GM21360 (cell line): ENCODE results near the gene PFKFB4.
"Not testable (repeated sequence)": the region's sequence is repeated elsewhere in the genome, so short reads cannot be mapped to it uniquely, and the experiment has no call there.

Experiments used
- ATAC-seq: cut with Tn5 transposase; IDR thresholded peaks from one replicate; pipeline ENCODE4 v1.9.1; 2021; ENCODE audit warnings: mild to moderate bottlenecking, moderate library complexity; ENCODE audit not compliant: unreplicated experiment

PFKFB4 gene

DNA sequence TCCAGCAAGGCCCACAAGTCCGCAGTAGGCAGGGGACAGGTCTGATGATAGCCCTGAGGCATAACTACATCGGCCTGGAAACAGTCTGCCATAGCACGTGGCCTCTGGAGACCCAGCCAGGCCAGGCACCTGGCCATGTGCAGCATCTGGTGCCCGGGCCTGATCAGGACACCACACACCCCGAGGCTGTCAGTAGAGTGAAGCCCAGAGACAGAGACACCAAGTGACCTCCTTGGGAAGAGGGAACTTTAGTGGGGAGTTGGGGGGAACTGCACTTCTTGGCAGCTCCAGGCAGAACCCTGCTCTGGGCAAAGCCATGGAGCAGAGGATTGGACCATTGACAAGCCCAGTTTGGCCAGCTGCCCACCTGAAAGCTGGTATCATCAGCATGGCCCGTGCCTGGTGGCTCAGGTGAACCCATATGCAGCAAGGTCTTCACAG, 53.9 kb downstream of the PFKFB4 start:
- no peak for ATAC-seq

DNA sequence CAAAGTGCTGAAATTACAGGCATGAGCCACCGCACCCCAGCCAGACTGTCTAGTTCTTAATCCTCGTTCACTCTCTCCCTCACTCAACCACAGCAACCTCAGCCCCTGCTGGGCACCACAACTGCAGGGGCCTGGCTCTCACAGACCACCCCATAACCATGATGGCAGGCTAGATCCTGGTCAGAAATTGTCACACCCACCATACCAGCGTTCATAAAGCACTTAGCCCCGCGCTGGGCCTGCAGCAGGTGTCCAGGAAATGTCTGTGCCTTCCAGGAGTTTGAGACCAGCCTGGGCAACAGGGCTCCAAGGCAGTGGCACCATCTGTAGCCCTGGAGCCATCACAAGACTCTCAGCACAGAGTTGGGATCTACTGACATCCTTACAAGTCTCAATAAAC, 54.5 kb downstream of the PFKFB4 start:
- no peak for ATAC-seq

DNA sequence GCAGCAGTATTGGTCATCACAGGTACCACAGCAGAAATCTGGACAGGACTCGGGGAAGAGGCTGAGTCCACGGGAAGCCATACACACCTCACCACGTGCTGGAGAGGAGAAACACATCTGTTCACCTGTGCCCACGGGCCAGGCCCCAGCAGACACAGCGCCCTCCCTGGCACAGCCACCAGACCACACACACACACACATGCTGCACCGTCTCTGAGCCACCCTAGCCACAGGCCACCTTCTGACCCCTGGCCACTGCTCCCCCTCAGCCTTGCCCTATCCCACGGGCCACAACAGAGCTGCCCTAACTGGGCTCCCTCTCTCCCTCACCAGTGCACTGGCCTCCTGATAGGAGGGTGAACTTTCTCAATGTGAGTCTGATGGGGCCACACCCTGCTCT, 55.4 kb downstream of the PFKFB4 start:
- no peak for ATAC-seq

DNA sequence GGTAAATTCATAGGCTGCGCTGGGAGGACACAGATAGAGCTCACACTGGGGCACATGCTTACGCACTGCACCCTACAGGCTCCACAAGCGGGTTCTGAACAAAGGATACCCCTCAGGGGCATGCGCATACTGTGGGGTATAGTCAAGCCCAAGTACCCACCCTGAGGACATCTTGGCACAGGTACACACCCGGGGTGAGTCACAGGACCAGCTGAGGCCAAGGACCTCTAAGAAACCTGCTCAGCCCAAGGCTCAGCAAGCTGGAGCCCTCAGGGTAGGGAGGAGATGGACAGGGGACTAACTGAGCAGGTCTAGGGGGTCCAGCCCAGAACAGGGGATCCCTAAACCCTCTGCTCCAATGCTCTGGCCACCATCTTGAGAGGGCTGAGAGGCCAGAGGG, 55.9 kb downstream of the PFKFB4 start:
- ATAC-seq = no peak

DNA sequence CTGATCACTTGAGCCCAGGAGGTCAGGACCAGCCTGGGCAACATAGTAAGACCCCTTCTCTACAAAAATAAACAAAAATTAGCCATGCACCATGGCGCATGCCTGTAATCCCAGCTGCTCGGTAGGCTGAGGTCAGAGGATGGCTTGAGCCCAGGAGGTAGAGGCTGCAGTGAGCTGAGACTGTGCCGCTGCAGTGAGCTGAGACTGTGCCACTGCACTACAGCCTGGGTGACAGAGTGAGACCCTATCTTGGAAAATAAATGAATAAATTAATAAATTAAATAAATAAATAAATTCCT, 63.5 kb downstream of the PFKFB4 start:
- ATAC-seq = no peak

DNA sequence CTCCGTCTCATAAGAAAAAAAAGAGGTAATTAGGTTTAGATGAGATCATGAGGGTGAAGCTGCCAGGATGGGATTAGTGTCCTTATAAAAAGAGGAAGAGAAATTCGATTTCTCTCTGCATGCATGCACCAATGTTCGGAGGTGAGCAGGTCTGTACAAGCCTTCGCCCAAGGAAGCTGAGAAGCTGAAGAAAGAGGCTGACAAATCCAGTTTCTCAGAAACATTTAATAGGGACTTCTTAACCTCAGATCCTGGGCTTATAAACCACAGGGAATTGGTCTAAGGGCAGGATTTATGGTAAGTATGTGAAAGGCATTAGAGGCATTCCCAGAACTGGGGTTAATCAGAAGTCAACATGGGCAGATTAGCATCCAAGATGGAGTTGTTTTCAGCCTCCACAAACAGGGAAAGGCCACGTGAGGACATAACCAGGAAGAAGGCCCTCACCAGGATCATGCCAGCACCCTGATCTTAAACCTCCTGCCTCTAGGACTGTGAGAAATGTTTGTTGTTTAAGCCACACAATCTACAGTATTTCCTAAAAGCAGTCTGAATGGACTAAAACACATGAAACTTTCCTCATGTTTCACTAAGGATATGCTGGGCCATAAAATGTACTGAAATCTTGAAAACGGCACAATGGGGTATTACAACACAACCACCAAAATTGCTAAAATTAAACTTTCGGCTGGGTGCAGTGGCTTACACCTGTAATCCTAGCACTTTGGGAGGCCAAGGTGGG, 64.0 kb downstream of the PFKFB4 start:
- no peak for ATAC-seq

DNA sequence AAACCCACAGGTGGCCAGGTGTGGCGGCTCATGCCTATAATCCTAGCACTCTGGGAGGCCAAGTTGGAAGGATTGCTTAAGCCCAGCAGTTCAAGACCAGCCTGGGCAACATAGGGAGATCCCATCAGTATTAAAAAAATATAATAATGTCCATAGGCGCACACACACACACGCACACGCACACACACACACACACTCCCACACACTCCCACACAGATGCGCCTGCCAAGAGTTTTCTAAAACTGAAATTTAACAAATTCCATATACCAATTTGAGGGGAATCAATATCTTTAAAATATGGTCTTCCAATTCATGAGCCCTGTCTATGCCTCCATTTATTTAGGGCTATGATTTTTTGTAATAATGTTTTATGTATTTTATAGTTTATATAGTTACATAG, 69.7 kb downstream of the PFKFB4 start:
- no peak for ATAC-seq

DNA sequence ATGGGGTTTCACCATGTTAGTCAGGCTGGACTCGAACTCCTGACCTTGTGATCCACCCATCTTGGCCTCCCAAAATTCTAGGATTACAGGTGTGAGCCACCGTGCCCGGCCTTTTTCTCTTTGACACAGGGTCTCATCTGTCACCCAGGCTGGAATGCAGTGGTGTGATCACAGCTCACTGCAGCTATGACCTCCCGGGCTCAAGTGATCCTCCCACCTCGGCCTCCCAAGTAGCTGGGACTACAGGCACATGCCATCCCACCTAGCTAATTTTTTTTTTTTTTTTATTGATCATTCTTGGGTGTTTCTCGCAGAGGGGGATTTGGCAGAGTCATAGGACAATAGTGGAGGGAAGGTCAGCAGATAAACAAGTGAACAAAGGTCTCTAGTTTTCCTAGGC, 73.8 kb downstream of the PFKFB4 start:
- not testable (repeated sequence) for ATAC-seq

DNA sequence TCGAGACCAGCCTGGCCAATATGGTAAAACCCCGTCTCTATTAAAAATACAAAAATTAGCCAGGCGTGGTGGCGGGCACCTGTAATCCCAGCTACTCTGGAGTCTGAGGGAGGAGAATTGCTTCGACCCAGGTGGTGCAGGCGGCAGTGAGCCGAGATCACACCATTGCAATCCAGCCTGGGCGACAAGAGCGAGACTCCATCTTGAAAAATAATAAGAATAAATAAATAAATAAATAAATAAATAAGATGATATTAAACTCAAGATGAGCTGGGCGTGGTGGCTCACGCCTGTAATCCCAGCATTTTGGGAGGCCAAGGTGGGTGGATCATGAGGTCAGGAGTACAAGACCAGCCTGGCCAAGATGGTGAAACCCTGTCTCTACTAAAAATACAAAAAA, 75.7 kb downstream of the PFKFB4 start:
- not testable (repeated sequence) for ATAC-seq

DNA sequence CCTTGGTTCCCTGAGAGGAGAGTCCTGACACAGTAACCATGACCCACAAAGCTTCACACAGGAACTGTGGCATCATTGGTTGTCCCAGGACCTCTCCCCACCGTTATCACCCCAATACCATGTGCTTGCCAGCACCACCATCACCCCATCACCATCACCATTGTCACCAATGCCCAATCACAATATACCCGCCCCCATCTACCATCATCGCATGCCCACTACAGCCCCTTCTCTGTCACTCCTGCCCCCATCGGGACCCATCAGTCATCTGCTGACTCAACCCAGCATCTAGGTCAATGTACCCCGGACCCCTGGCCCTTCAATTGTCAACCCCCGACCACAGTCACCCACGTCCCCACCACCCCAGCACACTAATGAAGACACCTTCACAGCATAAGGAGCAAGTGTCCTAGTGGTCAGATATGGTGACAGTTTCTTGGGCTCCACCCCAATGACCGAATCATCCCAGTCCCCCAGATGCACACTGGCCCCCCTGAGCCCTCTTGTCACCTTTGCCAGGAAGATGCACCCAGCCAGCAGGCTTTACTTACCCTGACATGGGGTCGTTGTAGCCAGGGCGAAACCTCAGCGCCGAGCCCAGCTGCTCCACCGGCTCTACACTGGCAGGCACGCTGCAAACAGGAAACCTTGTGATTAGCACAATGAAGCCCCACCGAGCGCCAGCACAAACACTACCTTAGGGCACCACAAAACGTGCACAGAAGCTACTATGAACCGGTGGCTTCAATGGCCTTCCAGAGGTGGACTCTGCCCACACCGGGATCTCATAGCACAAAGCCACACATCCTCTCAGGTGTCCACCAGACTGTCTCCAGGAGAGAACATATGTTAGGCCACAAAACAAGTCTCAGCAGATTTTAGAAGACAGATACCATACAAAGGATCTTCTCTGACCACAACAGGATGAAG, 77.7 kb downstream of the PFKFB4 start:
- no peak for ATAC-seq

DNA sequence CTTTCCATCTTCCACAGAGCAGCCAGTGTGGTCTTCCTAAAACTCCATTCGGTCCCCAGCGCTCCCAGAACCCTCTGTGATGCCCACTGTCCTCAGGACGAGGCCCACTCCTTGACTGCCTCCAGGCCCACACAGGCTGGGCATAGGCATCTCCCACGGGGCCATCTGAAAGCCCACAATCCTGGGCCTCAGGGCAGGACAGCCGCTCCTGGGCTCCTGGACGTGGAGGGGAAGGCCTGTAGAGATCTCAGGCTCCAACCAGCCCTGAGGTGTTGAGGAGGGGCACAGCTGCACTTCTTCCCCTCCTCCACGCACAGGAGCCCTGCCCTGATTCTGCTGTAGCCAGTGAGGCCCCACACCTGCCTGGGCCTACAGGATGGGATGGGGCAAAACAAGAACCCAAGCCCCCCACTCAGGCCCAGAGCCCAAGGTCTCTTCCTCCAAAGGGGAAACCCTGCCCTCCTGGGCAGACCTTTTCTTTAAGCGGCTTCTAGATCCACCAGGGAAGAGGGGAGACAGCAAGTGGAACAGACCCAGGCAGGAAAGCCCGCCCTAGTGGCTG, 78.6 kb downstream of the PFKFB4 start:
- ATAC-seq = no peak

DNA sequence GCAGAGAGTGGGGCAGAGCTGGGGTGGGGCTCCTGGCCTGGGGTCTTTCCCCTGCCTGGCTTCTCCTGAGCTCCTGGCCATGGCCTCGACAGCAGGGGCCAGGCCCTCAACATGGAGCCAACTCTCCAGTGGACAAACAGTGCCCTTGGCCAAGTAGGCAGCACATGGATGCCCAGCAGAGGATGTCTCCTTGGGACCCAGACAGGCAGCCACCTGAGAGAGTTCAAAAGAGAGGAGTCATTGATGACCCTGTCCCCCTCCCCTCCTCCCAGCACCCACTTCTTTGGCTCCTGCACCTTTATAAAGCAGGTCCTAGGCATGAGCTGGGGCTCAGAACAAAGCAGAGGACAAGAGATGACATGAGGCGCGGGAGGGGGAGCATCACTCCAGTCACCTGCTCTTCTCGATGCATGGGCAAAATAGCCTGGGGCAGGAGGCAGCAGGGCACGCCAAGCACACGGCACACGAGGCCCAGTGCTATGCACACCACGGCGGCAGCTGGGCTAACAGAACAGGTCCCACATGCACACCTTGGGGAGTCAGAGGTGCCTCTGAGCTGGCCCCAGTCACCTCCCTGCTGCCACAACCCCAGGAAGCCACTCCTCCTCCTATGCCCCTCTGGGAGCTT, 80.1 kb downstream of the PFKFB4 start:
- ATAC-seq = no peak

DNA sequence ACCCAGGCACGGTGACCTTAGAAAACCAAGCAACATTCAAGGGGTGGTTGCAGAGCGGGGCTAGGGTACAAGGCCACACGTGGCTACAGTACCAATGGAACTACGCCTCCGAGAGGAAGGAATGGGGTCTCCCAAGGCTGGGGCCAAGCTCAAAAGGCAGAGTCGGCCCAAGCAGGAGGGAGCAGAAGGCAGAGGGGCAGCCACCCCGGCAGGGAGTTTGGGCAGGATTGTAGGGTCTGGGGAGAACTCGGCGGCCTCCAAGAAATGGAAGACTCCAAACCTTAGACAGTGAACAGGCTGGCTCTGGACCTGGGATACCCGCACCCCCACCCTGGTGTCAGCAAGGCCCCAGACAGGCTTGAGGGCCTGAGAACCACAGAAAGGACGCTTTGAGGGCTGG, 81.4 kb downstream of the PFKFB4 start:
- no peak for ATAC-seq

DNA sequence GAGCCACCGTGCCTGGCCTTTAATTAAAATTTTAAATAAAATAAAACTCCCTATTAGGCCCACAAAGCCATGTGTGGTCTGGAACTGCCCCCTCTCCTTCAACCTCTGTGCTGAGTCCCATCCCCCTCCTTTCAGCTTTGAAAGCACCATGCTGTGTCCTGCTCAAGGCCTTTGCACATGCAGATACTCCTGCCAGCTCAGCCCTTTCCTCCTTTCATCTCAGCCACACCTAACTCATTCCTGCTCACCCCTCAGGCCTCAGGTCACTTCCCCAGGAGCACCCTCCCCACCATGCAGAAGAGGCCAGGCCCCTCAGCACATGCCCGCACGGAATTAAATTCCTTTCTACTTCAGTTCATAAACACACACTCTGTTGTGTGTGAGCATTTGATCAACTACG, 82.0 kb downstream of the PFKFB4 start:
- ATAC-seq = no peak

DNA sequence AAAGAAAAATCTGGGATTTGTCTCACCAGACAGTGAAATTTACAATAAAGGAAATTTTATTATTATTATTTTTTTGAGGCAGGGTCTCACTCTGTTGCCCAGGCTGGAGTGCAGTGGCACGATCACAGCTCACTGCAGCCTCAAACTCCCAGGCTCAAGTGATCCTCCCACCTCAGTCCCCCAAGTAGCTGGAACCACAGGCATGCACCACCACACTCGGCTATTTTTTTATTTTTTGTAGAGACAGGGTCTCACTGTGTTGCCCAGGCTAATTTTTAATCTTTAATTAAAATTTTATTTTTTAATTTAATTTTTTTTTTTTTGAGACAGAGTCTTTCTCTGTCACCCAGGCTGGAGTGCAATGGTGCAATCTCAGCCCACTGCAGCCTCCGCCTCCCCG, 82.6 kb downstream of the PFKFB4 start:
- ATAC-seq = not testable (repeated sequence)

DNA sequence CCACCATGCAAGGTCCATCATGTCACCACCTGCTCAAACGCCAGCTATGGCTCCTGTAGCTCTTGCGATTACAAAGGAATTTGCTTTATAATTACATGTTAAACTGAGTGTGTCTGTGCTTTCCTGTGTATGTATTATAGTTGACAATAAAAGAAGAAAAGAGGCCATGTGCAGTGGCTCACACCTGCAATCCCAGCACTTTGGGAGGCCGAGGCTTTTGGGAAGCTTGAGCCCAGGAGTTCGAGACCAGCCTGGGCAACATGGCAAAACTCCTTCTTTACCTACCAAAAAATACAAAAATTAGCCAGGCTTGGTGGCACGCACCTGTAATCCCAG, 83.0 kb downstream of the PFKFB4 start:
- no peak for ATAC-seq

DNA sequence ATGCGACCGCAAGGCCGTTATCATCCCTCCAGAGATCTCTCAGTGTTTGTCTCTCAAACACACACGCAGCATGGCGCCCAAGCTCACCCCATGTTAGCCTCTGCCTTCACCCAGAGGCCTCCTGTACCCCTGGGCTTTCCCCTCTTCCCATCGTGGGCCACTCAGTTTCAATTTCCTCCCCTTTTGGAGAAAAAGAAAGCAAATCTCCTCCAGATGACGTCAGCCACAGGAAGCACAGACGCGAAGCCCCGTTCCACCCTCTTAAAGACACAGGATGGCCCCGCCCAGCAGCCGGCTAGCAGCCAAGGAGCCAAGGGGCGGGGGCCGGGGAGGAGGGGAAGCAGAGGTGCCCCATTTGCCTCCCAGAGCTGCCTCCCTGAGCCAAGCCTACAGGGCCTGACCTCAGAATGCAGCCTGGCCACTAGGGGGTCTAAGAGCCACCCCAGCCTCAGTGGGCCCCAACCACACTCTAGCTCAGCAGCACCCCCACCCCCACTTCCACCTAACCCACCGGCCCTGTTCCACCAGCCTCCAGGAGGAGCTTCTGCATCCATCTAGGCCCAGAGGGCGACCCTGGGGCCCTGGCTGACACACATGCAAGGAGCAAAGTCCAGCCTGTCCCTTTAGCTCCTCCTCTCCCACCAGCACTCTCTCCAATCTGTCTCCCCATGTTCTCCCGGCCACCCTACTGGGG, 83.5 kb downstream of the PFKFB4 start:
- peak; percentile 70 for ATAC-seq

DNA sequence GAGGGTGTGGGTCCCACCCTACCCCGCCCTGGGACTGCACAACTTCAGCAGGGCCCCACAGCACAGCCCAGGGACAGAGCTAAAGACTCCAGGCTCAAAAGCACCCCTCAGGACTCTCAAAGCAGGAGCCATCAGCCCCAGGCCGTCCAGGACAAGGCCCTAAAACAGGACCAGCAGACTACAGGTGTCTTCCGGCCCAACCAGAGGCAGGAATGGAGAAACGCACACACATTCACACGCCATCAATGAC, 84.0 kb downstream of the PFKFB4 start:
- ATAC-seq = no peak

DNA sequence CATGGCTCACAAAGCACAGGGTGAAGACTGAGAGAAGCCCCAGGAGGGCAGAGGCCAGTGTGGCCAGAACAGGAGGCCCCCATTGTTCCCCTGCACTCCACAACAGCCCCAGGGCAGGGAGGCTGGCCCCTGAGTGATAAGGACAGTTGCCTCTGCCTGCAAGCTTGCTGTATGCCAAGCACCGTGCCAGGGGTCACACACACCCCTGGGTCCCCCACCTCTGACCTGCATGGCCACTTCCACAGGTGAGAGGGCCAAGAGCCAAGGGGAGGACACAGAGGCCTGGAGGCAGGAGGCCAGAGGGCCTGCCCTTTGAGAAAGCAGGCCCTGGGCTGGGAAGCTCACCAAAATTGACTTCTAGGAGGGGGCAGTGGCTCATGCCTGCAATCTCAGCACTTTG, 86.3 kb downstream of the PFKFB4 start:
- ATAC-seq = no peak

DNA sequence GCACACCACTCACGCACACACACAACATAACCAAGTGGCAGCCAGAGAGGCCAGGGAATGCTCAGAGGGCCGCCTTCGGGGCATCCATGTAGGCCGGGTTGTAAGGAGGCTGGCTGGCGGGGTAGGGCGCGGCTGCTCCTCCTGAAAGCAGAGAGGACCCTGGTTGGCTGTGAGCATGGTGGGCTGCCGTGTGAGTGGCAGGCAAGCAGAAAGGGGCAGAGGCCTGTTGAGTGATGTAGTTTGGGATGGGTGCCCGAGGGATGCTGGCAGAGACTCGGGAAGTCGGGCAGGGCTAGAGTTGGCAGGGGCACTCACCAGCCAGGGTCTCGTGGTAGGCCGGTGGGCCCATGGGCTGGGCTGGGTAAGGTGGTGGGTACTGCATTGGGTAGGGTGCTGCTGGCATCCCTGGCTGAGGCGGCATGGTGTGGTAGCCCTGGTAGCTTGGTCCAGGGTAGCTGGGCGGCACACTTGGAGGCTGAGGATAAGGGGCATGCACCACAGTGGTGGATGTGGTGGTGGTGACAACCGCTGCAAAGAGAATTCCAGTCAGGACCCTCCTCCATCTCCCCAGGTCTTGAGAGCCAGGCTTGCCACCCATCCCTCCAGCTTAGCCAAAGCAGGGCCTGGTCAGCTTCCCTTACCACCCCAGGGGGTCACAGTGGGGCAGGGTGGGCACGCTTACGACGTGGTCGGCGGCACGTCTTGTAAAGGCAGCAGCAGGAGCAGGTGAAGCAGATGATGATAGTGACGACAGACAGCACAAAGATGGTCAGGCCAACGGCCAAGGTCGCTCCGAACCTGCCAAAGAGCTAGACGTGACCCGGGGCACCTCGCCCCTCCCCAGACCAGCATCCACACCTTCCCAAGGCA, 87.3 kb downstream of the PFKFB4 start:
- no peak for ATAC-seq
